GM12878 (cell line): ENCODE measurements around the gene OTUD5. TPM values are rescaled to one million over a fixed set of nuclear protein-coding genes. Genes with fewer than 3 reads are reported as not detected.

Experiments used
- EED ChIP-seq: sonication (generic); IDR thresholded peaks from 2 replicates; pipeline ENCODE4 v1.6.1; 2016; ENCODE audit warnings: antibody characterized with exemption, low read depth
- EGR1 ChIP-seq, 2 experiments: IDR thresholded peaks; 1 replicate in 1 of 2; 2 replicates in 1 of 2; pipeline ENCODE4 v1.6.1; 2011 to 2012; ENCODE audit warnings: low read depth in 2 of 2, low read length in 2 of 2, borderline replicate concordance in 1 of 2, mild to moderate bottlenecking in 1 of 2, moderate library complexity in 1 of 2
- GABPA ChIP-seq: IDR thresholded peaks from 2 replicates; pipeline ENCODE4 v1.6.1; 2014; ENCODE audit warnings: antibody characterized with exemption, low read depth, mild to moderate bottlenecking, inconsistent platforms
- GATAD2B ChIP-seq: fragments of 450-650 bp; conservative IDR thresholded peaks from 2 replicates; pipeline ENCODE4 v1.6.1; 2017; ENCODE audit warnings: low read depth, mild to moderate bottlenecking, moderate library complexity
- JUNB ChIP-seq: IDR thresholded peaks from 2 replicates; pipeline ENCODE4 v1.6.1; 2016; ENCODE audit warnings: antibody characterized with exemption, mild to moderate bottlenecking
- KLF5 ChIP-seq: fragments of 450-650 bp; IDR thresholded peaks from 2 replicates; pipeline ENCODE4 v1.6.1; 2014; ENCODE audit warnings: mild to moderate bottlenecking; ENCODE audit not compliant: partially characterized antibody
- NR2F1 ChIP-seq: fragments of 450-650 bp; conservative IDR thresholded peaks from 2 replicates; pipeline ENCODE4 v1.6.1; 2017; ENCODE audit warnings: mild to moderate bottlenecking
- PML ChIP-seq: IDR thresholded peaks from 2 replicates; pipeline ENCODE4 v1.6.1; 2012; ENCODE audit warnings: low read length, inconsistent platforms
- POLR2AphosphoS5 ChIP-seq: IDR thresholded peaks from 2 replicates; pipeline ENCODE4 v1.6.1; 2011; ENCODE audit warnings: mild to moderate bottlenecking, low read length, inconsistent platforms
- POU2F2 ChIP-seq: IDR thresholded peaks from 3 replicates; pipeline ENCODE4 v1.6.1; 2011; ENCODE audit warnings: low read depth, mild to moderate bottlenecking, low read length, borderline replicate concordance
- RB1 ChIP-seq: fragments of 450-650 bp; formaldehyde crosslinking; IDR thresholded peaks from 2 replicates; pipeline ENCODE4 v1.6.1; 2017; ENCODE audit warnings: mild to moderate bottlenecking, borderline replicate concordance
- SREBF1 ChIP-seq: IDR thresholded peaks from 2 replicates; pipeline ENCODE4 v1.6.1; 2012; ENCODE audit warnings: mild to moderate bottlenecking, low read length
- STAT1 ChIP-seq: fragments of 450-650 bp; conservative IDR thresholded peaks from 2 replicates; pipeline ENCODE4 v1.6.1; 2014; ENCODE audit warnings: antibody characterized with exemption, mild to moderate bottlenecking
- SUPT20H ChIP-seq: IDR thresholded peaks from 2 replicates; pipeline ENCODE4 v1.6.1; 2011; ENCODE audit warnings: low read depth, mild to moderate bottlenecking, low read length, moderate library complexity, borderline replicate concordance; ENCODE audit not compliant: control insufficient read depth
- SUZ12 ChIP-seq: fragments of 200-600 bp; sonication (generic); IDR thresholded peaks from one replicate; pipeline ENCODE4 v1.6.1; 2018; ENCODE audit warnings: antibody characterized with exemption, mild to moderate bottlenecking; ENCODE audit not compliant: unreplicated experiment
- ZNF384 ChIP-seq: IDR thresholded peaks from 2 replicates; pipeline ENCODE4 v1.6.1; 2012; ENCODE audit warnings: low read depth, mild to moderate bottlenecking, low read length, improper control_type of control experiment, borderline replicate concordance
- polyA plus RNA-seq, 11 experiments: library from polyadenylated mRNA; depleted of rRNA in 4 of 11; unstranded in 6 of 11; stranded (reverse) in 5 of 11; fragments of >200 nt; fragmentation: Nextera tagmentation in 4 of 11; fragmentation: Illumina TruSeq in 1 of 11; extraction: Ambion mirVana in 4 of 11; extraction: Trizol in 1 of 11; gene quantifications; 1 replicate in 1 of 11; 2 replicates in 10 of 11; pipeline versions ENCODE4 v1.2.1 to v1.2.3, GENCODE V29; 2011 to 2016; ENCODE audit warnings: inconsistent platforms in 2 of 11, missing spikeins in 2 of 11, low read depth in 1 of 11
- total RNA-seq, 4 experiments: library from RNA; depleted of rRNA in 3 of 4; stranded (reverse); fragments of >200 nt in 3 of 4; fragmentation: Illumina TruSeq in 1 of 4; extraction: Trizol in 1 of 4; gene quantifications; 2 replicates each; pipeline versions ENCODE4 v1.2.1 to v1.2.3, GENCODE V29; 2013 to 2021
- TF ChIP-seq, protein P1 (sequence below): fragments of 450-650 bp; IDR thresholded peaks from 2 replicates; pipeline ENCODE4 v1.6.1; 2017; ENCODE audit warnings: mild to moderate bottlenecking, moderate library complexity
- TF ChIP-seq, protein P2 (sequence below): IDR thresholded peaks from 2 replicates; pipeline ENCODE4 v1.6.1; 2011; ENCODE audit warnings: borderline replicate concordance, low read depth, mild to moderate bottlenecking, moderate library complexity, mixed read lengths, low read length; ENCODE audit not compliant: insufficient read depth; ENCODE audit errors: extremely low read length
- TF ChIP-seq, protein P3 (sequence below): fragments of 150-350 bp; IDR thresholded peaks from 2 replicates; pipeline ENCODE4 v1.6.1; 2016; ENCODE audit warnings: low read depth, low read length
- TF ChIP-seq, protein P4 (sequence below): fragments of 450-650 bp; IDR thresholded peaks from 2 replicates; pipeline ENCODE4 v1.6.1; 2017; ENCODE audit warnings: mild to moderate bottlenecking

Gene OTUD5
- total and polyA plus RNA-seq, 10 of the 15 experiments (the other 5 are each of a cell fraction or from before 2014, with no cell fraction given): 2.0 to 50.3 (median 22.7) TPM

DNA sequence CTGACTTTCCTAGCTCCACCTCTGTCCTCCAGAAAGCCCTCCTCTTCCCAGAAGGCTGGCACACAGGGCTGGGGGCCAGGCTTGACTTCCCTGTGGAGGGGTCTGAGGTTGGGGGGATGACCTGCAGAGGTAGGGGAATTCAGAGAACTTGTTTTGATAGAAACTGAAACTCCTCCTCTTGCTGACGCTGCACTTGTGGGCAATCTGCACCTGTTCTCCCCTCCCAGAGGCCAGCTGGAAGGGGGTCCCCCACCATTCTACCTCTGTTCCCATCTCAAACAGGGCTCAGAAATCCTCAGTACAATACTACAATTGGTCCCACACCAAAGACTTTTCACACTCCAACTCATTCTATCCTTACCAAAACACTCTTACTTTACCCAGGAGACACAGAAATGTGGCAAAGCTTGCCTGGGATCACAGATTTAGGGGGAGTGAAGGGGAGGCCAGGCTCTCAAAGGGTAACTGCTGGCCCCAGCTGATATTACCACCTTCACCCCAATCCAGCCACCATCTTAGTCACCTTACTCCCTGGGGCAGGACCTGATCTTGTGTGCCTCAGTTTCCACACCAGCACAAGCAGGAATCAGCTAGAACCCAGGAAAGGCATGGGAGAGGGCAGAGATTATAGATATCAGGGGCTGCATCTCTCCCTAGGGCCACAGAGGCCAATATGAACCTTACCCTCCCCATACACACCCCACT, 18.5 kb downstream of the OTUD5 start (continued):
- TF ChIP-seq, protein P1, sequence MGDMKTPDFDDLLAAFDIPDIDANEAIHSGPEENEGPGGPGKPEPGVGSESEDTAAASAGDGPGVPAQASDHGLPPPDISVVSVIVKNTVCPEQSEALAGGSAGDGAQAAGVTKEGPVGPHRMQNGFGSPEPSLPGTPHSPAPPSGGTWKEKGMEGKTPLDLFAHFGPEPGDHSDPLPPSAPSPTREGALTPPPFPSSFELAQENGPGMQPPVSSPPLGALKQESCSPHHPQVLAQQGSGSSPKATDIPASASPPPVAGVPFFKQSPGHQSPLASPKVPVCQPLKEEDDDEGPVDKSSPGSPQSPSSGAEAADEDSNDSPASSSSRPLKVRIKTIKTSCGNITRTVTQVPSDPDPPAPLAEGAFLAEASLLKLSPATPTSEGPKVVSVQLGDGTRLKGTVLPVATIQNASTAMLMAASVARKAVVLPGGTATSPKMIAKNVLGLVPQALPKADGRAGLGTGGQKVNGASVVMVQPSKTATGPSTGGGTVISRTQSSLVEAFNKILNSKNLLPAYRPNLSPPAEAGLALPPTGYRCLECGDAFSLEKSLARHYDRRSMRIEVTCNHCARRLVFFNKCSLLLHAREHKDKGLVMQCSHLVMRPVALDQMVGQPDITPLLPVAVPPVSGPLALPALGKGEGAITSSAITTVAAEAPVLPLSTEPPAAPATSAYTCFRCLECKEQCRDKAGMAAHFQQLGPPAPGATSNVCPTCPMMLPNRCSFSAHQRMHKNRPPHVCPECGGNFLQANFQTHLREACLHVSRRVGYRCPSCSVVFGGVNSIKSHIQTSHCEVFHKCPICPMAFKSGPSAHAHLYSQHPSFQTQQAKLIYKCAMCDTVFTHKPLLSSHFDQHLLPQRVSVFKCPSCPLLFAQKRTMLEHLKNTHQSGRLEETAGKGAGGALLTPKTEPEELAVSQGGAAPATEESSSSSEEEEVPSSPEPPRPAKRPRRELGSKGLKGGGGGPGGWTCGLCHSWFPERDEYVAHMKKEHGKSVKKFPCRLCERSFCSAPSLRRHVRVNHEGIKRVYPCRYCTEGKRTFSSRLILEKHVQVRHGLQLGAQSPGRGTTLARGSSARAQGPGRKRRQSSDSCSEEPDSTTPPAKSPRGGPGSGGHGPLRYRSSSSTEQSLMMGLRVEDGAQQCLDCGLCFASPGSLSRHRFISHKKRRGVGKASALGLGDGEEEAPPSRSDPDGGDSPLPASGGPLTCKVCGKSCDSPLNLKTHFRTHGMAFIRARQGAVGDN: no peak
- TF ChIP-seq EED (peak; percentile 91), GABPA (no peak), JUNB (no peak), ZNF384 (peak; percentile 41; the same call in 1 of the 2 replicates), EGR1 (IDR thresholded peaks at IDR 0.05; ENCODE audit: borderline replicate concordance in 1 of 2, low read depth in 2 of 2, low read length in 2 of 2) (no peak), POU2F2 (peak; percentile 75; the same call in 1 of the 3 replicates), POLR2AphosphoS5 (no peak), KLF5 (peak; percentile 21), GATAD2B (peak; percentile 65; the same call in 1 of the 2 replicates), SUZ12 (no peak), PML (0 out of 2 replicates have a peak, but pooled peaks have one; percentile 44), NR2F1 (peak; percentile 89), STAT1 (no peak), SREBF1 (no peak), SUPT20H (no peak), RB1 (no peak)
- TF ChIP-seq, protein P2, sequence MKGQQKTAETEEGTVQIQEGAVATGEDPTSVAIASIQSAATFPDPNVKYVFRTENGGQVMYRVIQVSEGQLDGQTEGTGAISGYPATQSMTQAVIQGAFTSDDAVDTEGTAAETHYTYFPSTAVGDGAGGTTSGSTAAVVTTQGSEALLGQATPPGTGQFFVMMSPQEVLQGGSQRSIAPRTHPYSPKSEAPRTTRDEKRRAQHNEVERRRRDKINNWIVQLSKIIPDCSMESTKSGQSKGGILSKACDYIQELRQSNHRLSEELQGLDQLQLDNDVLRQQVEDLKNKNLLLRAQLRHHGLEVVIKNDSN: no peak
- TF ChIP-seq, protein P3, sequence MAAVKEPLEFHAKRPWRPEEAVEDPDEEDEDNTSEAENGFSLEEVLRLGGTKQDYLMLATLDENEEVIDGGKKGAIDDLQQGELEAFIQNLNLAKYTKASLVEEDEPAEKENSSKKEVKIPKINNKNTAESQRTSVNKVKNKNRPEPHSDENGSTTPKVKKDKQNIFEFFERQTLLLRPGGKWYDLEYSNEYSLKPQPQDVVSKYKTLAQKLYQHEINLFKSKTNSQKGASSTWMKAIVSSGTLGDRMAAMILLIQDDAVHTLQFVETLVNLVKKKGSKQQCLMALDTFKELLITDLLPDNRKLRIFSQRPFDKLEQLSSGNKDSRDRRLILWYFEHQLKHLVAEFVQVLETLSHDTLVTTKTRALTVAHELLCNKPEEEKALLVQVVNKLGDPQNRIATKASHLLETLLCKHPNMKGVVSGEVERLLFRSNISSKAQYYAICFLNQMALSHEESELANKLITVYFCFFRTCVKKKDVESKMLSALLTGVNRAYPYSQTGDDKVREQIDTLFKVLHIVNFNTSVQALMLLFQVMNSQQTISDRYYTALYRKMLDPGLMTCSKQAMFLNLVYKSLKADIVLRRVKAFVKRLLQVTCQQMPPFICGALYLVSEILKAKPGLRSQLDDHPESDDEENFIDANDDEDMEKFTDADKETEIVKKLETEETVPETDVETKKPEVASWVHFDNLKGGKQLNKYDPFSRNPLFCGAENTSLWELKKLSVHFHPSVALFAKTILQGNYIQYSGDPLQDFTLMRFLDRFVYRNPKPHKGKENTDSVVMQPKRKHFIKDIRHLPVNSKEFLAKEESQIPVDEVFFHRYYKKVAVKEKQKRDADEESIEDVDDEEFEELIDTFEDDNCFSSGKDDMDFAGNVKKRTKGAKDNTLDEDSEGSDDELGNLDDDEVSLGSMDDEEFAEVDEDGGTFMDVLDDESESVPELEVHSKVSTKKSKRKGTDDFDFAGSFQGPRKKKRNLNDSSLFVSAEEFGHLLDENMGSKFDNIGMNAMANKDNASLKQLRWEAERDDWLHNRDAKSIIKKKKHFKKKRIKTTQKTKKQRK: no peak
- TF ChIP-seq, protein P4, sequence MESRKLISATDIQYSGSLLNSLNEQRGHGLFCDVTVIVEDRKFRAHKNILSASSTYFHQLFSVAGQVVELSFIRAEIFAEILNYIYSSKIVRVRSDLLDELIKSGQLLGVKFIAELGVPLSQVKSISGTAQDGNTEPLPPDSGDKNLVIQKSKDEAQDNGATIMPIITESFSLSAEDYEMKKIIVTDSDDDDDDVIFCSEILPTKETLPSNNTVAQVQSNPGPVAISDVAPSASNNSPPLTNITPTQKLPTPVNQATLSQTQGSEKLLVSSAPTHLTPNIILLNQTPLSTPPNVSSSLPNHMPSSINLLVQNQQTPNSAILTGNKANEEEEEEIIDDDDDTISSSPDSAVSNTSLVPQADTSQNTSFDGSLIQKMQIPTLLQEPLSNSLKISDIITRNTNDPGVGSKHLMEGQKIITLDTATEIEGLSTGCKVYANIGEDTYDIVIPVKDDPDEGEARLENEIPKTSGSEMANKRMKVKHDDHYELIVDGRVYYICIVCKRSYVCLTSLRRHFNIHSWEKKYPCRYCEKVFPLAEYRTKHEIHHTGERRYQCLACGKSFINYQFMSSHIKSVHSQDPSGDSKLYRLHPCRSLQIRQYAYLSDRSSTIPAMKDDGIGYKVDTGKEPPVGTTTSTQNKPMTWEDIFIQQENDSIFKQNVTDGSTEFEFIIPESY: no peak
